ENCODE measurements around the gene GSTP1.
A peak's percentile ranks its signal among the peaks of the same experiment; 100 is the strongest.
"Not testable (repeated sequence)": the region's sequence is repeated elsewhere in the genome, so short reads cannot be mapped to it uniquely, and the experiment has no call there.

GSTP1 gene

GRCh38 chr11:67583247-67584204 lies at the start of gene GSTP1:
GSTP1 (plus strand) TSS chr11:67583812; CDS start chr11:67583844, 32 bp downstream.
- DNase-seq (ENCODE audit: low spot score) = peak; percentile 92

GRCh38 chr11:67534070-67534679 lies 49.4 kb upstream of the GSTP1 start:
- no peak for DNase-seq (ENCODE audit: low spot score)

- no peak for DNase-seq (ENCODE audit: low spot score)
Measured at GRCh38 chr11:67535561-67535960, 48.1 kb upstream of the GSTP1 start.

- DNase-seq (ENCODE audit: low spot score) = no peak
Measured at GRCh38 chr11:67538306-67538705, 45.3 kb upstream of the GSTP1 start.

GRCh38 chr11:67538823-67539505 lies 44.6 kb upstream of the GSTP1 start:
- no peak for DNase-seq (ENCODE audit: low spot score)

- no peak for DNase-seq (ENCODE audit: low spot score)
Measured at GRCh38 chr11:67539550-67539949, 44.1 kb upstream of the GSTP1 start.

GRCh38 chr11:67541198-67541597 lies 42.4 kb upstream of the GSTP1 start:
- no peak for DNase-seq (ENCODE audit: low spot score)

GRCh38 chr11:67542169-67542568 lies 41.4 kb upstream of the GSTP1 start:
- DNase-seq (ENCODE audit: low spot score) = no peak

GRCh38 chr11:67542971-67543370 lies 40.6 kb upstream of the GSTP1 start:
- no peak for DNase-seq (ENCODE audit: low spot score)

GRCh38 chr11:67543585-67543984 lies 40.0 kb upstream of the GSTP1 start:
- DNase-seq (ENCODE audit: low spot score) = no peak

- DNase-seq (ENCODE audit: low spot score) = no peak
Measured at GRCh38 chr11:67544616-67545242, 38.9 kb upstream of the GSTP1 start.

GRCh38 chr11:67545280-67545679 lies 38.3 kb upstream of the GSTP1 start:
- DNase-seq (ENCODE audit: low spot score) = no peak

GRCh38 chr11:67548112-67548511 lies 35.5 kb upstream of the GSTP1 start:
- DNase-seq (ENCODE audit: low spot score) = not testable (repeated sequence)

GRCh38 chr11:67548555-67549110 lies 35.0 kb upstream of the GSTP1 start:
- DNase-seq (ENCODE audit: low spot score) = no peak

- DNase-seq (ENCODE audit: low spot score) = no peak
Measured at GRCh38 chr11:67551127-67551526, 32.5 kb upstream of the GSTP1 start.

- DNase-seq (ENCODE audit: low spot score) = not testable (repeated sequence)
Measured at GRCh38 chr11:67551697-67552096, 31.9 kb upstream of the GSTP1 start.

- no peak for DNase-seq (ENCODE audit: low spot score)
Measured at GRCh38 chr11:67556244-67556643, 27.4 kb upstream of the GSTP1 start.

- no peak for DNase-seq (ENCODE audit: low spot score)
Measured at GRCh38 chr11:67558084-67558772, 25.4 kb upstream of the GSTP1 start.

- DNase-seq (ENCODE audit: low spot score) = no peak
Measured at GRCh38 chr11:67561971-67562619, 21.5 kb upstream of the GSTP1 start.

GRCh38 chr11:67562963-67563704 lies 20.5 kb upstream of the GSTP1 start:
- no peak for DNase-seq (ENCODE audit: low spot score)
